ENCODE measurements around the gene CORO2A. TPM values are rescaled to one million over a fixed set of nuclear protein-coding genes. Genes with fewer than 3 reads are reported as not detected.

Gene CORO2A
- total RNA-seq, 4 donors from 2014 or later, result 0.42 to 2.7 (median 1.9) TPM

DNA sequence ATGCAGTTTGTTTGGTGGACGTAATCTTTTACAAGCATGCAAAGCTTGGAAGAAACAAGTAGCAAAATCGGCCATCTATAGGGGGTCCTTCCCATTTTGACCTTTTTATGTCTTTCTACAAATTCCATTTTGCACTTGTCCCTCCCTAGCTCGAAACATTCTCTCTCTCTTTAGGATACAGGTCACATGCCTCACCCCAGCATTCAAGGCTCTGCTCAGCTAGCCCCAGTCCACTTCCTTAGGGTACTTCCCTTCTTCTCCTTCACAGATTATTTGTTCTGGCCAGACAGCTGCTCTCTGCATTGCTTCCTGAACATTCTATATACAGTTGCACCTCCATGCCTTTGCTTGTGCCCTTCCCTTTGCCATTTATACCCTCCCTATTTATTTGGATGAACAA lies 41.7 kb downstream of the CORO2A start:
- H3K36me3 ChIP-seq, result no peaks in the 10 kb centered on the region
- DNase-seq (ENCODE audit: extremely low spot score), result no peak
- H3K27ac ChIP-seq (replicated peaks in 1 of 4), result no peak overlapping the region
- H3K9me3 ChIP-seq, result no peaks in the 10 kb centered on the region
- no peak overlapping the region for H3K4me3 ChIP-seq
- WGBS, result 82% methylated on average over 3 of the region's 3 CpGs
- peaks cover 0 to 3% (median 0%) of the 10 kb centered on the region in 4 donors for H3K27me3 ChIP-seq
- no peak for TF ChIP-seq EP300 (IDR thresholded peaks at IDR 0.05)
- TF ChIP-seq, protein P1, sequence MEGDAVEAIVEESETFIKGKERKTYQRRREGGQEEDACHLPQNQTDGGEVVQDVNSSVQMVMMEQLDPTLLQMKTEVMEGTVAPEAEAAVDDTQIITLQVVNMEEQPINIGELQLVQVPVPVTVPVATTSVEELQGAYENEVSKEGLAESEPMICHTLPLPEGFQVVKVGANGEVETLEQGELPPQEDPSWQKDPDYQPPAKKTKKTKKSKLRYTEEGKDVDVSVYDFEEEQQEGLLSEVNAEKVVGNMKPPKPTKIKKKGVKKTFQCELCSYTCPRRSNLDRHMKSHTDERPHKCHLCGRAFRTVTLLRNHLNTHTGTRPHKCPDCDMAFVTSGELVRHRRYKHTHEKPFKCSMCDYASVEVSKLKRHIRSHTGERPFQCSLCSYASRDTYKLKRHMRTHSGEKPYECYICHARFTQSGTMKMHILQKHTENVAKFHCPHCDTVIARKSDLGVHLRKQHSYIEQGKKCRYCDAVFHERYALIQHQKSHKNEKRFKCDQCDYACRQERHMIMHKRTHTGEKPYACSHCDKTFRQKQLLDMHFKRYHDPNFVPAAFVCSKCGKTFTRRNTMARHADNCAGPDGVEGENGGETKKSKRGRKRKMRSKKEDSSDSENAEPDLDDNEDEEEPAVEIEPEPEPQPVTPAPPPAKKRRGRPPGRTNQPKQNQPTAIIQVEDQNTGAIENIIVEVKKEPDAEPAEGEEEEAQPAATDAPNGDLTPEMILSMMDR (IDR thresholded peaks at IDR 0.05), result no peak
- TF ChIP-seq POLR2A (IDR thresholded peaks at IDR 0.05; ENCODE audit: low read depth), result no peak
- TF ChIP-seq POLR2AphosphoS5 (IDR thresholded peaks at IDR 0.05), result no peak
- intact Hi-C loops (cut with DNase I), result no loop called here
- no peaks in the 10 kb centered on the region for H3K4me1 ChIP-seq

DNA sequence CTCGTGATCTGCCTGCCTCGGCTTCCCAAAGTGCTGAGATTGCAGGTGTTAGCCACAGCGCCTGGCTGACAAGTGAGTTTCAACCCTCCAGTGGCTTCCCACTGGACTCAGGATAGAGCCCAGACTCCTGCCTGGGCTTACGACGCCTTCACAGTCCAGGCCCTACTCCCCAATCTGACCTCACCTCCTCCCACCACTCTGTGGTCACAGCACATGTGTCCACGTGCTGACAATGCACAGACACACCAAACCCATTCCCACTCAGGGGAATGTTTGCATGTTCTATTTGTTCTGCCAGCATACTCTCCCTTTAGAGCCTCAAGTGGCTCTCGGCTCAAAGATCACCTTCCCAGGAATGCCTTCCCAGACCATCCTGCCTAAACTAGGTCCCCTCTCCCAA lies 42.3 kb downstream of the CORO2A start:
- Histone ChIP-seq H3K4me3 (no peak overlapping the region), H3K36me3 (no peaks in the 10 kb centered on the region), H3K27me3 (peaks cover 0 to 3% (median 0%) of the 10 kb centered on the region in 4 donors), H3K27ac (replicated peaks in 1 of 4) (no peak overlapping the region), H3K9me3 (no peaks in the 10 kb centered on the region), H3K4me1 (no peaks in the 10 kb centered on the region)
- 83% methylated on average over 7 of the region's 7 CpGs for WGBS
- TF ChIP-seq EP300 (IDR thresholded peaks at IDR 0.05) (no peak), POLR2A (IDR thresholded peaks at IDR 0.05; ENCODE audit: low read depth) (no peak), POLR2AphosphoS5 (IDR thresholded peaks at IDR 0.05) (no peak)
- TF ChIP-seq, protein P1 (IDR thresholded peaks at IDR 0.05), result no peak
- no peak for DNase-seq (ENCODE audit: extremely low spot score)
- intact Hi-C loops (cut with DNase I), result no loop called here

DNA sequence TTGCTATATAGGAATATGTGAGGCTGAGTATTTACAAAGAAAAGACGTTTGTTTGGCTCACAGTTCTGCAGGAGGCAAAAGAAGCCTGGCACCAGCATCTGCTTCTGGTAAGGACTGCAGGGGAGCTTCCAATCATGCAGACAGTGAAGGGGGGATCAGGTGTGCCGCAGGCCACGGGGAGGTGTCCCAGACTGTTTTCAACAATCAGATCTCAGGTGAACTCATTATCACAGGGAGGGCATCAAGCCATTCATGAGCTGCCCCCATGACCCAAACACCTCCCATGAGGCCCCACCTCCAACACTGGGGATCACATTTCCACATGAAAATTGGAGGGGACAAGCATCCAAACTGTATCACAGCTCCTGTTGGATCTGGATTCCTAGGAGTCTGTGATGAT lies 43.0 kb downstream of the CORO2A start:
- Histone ChIP-seq H3K36me3 (no peaks in the 10 kb centered on the region), H3K4me3 (no peak overlapping the region), H3K27me3 (peaks cover 0 to 3% (median 0%) of the 10 kb centered on the region in 4 donors), H3K9me3 (no peaks in the 10 kb centered on the region), H3K4me1 (no peaks in the 10 kb centered on the region), H3K27ac (replicated peaks in 1 of 4) (no peak overlapping the region)
- 54% methylated on average over 3 of the region's 3 CpGs for WGBS
- intact Hi-C loops (cut with DNase I), result no loop called here
- no peak for DNase-seq (ENCODE audit: extremely low spot score)
- TF ChIP-seq POLR2AphosphoS5 (IDR thresholded peaks at IDR 0.05) (no peak), POLR2A (IDR thresholded peaks at IDR 0.05; ENCODE audit: low read depth) (no peak), EP300 (IDR thresholded peaks at IDR 0.05) (no peak)
- TF ChIP-seq, protein P1 (IDR thresholded peaks at IDR 0.05), result no peak

DNA sequence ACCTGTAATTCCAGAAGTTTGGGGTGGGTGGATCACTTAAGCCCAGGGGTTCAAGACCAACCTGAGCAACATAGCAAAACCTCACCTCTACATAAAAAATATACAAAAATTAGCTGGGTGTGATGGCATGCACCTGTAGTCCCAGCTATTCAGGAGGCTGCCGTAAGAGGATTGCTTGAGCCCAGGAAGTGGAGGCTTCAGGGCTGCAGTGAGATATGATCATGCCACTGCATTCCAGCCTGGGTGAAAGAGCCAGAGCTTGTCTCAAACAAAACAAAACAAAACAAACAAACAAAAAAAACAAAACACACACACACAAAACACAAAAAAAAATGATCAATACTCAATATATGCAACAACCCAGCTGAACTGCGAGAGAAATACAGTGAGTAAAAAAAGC lies 44.0 kb downstream of the CORO2A start:
- H3K27ac ChIP-seq (replicated peaks in 1 of 4), result no peak overlapping the region
- H3K9me3 ChIP-seq, result no peaks in the 10 kb centered on the region
- H3K4me1 ChIP-seq, result no peaks in the 10 kb centered on the region
- DNase-seq (ENCODE audit: extremely low spot score), result no peak
- H3K27me3 ChIP-seq, result peaks cover 0 to 3% (median 0%) of the 10 kb centered on the region in 4 donors
- intact Hi-C loops (cut with DNase I), result no loop called here
- 91% methylated on average over 2 of the region's 2 CpGs for whole genome bisulfite sequencing
- H3K4me3 ChIP-seq, result no peak overlapping the region
- no peaks in the 10 kb centered on the region for H3K36me3 ChIP-seq
- TF ChIP-seq POLR2A (IDR thresholded peaks at IDR 0.05; ENCODE audit: low read depth) (no peak), EP300 (IDR thresholded peaks at IDR 0.05) (no peak), POLR2AphosphoS5 (IDR thresholded peaks at IDR 0.05) (no peak)
- TF ChIP-seq, protein P1 (IDR thresholded peaks at IDR 0.05), result no peak

DNA sequence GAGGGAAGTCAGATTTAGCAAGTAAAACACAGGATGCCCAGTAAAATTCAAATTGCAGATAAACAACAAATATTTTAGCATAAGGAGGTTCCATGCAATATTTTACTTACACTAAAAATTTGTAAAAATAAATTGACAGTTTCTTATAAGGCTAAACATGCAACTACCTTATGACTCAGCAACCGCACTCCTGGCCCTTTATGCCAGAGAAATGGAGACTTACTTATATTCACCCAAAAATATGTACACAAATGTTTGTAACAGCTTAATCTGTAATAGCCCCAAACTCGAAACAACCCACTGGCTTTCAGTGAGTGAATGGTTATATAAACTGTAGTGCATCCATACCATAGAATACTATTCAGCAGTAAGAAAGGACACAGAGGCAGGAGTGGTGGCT lies 44.9 kb downstream of the CORO2A start:
- intact Hi-C loops (cut with DNase I), result no loop called here
- no peak overlapping the region for H3K27ac ChIP-seq (replicated peaks in 1 of 4)
- 93% methylated on average over 2 of the region's 2 CpGs for WGBS
- H3K27me3 ChIP-seq, result peaks cover 0 to 3% (median 0%) of the 10 kb centered on the region in 4 donors
- TF ChIP-seq, protein P1 (IDR thresholded peaks at IDR 0.05), result no peak
- TF ChIP-seq POLR2A (IDR thresholded peaks at IDR 0.05; ENCODE audit: low read depth) (no peak), EP300 (IDR thresholded peaks at IDR 0.05) (no peak)
- H3K4me3 ChIP-seq, result no peak overlapping the region
- H3K4me1 ChIP-seq, result no peaks in the 10 kb centered on the region
- no peak for DNase-seq (ENCODE audit: extremely low spot score)
- no peaks in the 10 kb centered on the region for H3K36me3 ChIP-seq
- H3K9me3 ChIP-seq, result no peaks in the 10 kb centered on the region

Data from esophagus muscularis mucosa (tissue), 4 donors.